ENCODE results near the gene DYNLRB2.
A peak's percentile ranks its signal among the peaks of the same experiment; 100 is the strongest.

The DYNLRB2 gene

DNA sequence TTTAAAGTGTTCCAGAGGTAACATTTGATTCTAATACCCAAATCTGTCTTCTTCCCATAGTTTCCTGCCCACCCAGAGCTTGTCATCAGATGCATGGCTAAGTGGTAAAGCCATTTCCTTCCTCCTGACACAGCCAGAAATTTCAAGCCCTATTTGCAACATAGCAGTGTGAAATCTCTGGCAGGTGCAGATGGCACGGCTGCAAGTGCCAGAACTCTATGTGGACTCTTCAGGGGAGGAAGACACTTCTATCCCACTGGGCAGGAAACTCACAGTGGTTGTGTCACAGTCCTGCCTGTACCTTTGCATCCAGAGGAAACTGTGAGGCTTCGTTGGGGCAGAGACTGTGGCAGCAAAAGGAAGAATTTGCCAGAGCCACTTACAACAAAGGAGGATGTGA lies 13.2 kb downstream of the DYNLRB2 start:
- no peak for DNase-seq

DNA sequence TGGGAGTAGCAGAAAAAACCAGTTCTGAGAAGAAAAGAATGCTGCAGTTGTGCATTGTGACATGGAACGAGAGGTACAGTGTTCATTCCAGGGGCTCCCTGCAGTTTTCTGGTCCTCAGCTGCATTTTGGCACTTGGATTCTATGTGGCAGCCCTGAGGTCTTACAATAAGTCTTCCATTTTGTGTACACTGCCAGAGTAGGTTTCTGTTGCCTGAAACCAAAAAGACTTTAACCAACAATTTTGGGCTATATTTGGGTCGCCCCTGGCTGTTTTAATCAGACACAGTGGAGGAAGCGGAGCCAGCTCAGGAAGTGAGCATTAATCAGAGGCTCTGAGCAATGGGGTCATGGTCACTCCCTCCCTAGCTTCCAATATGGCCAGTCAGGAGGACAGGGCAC lies 15.7 kb downstream of the DYNLRB2 start:
- DNase-seq: no peak

DNA sequence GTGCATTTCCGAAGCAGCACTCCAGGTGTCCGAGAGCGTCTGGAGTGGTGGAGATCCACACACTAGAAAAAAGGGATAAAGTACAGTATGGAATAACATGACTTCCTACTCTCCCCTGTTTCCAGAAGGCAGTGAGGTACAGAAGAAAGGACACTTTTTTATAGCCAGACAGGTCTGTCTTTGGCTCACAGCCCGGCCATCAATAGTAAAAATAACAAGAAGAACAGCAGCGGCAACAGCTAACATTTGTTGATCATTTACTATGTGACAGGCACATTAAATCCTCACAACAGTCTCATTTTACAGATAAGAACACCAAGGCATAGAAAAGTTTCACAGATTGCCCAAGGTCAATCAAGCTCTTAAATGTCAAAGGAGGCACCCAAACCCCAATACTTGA lies 16.2 kb downstream of the DYNLRB2 start:
- DNase-seq: no peak

DNA sequence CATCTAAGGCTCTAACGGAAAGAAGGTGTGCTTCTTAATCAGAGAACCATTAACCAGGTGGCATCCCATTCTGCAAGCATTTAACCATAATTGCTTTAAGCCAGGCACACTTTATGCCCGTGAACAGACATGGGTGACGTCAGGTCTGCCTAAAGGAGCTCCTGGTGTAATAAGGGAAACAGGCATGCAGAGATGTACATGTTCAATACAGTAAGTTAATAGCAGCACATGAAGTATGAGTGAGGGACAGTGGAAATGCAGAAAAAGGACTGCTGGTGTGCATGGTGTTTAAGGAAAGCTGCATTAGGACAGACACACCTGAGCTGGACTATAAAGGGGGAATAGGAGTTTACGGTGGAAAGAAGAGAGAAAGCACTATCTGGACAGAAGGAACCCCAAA lies 18.6 kb downstream of the DYNLRB2 start:
- DNase-seq: no peak

DNA sequence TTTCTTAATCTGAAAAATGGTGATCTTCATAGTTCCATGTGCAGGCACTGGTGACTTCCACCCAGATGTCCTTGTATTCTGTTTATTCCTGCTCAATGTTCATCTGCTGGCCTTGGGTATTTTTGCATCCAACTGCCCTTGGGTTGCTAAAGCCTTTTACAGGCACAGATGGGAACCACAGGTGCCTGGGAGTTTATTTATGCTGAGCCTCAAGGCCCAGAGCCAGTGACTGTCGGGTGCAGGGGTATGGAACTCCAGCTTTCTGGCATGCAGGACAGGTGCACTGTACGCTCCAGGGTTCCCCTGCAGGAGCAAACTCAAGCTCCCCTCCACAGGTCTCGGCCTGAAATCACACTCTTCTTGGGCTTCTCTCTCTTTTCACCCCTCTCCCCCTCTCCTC lies 22.3 kb downstream of the DYNLRB2 start:
- DNase-seq: no peak

GRCh38 chr16:80564394-80564793 lies 23.6 kb downstream of the DYNLRB2 start:
- peak; percentile 32 for DNase-seq

DNA sequence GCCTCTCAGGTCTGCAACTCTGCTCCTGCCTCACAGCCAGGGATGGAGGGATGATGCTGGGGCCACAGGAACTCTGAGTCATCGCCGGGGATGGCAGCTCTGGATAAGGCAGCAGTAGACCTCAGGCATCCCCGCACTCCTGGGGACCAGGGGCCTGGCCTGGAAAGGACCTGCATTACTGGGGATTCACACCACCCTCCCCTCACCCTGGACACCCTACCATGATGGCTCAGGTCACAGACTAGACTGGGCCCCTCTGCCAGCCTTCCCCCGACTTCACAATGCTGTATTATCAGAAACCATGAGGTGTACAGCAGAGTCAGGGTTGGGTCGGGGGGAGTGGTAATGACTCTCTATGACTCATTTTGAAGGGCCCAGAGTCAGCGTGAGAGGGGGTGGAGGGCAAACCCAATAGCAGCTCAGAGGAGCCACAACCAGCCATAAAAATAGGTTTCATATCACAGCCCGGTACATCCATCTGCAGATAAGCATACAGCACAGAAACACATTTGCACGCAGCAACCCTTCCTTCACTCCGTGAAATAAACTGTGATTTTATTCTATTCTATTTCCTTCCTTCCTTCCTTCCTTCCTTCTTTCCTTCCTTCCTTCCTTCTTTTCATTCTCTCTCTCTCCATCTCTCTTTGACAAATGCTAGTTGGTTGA lies 28.8 kb downstream of the DYNLRB2 start:
- peak; percentile 69 for DNase-seq

DNA sequence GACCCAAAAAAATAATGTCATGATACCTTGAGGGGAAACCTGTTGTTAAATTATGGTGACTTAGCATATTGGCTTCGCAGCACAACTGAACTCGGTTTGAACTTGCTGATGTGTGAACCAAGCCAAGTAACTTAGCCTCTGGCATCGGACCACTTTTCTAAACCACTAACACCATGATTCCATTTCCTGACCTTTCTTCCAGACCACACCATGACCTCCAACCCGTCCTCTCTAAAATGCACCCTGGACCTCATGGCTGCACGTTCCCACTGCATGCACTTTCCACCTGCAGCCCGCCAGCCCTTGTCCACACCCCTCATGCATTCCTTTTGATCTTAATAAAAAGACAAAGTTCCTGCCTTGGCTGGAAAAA lies 29.3 kb downstream of the DYNLRB2 start:
- DNase-seq: no peak

GRCh38 chr16:80573700-80574120 lies 32.9 kb downstream of the DYNLRB2 start:
- no peak for DNase-seq

DNA sequence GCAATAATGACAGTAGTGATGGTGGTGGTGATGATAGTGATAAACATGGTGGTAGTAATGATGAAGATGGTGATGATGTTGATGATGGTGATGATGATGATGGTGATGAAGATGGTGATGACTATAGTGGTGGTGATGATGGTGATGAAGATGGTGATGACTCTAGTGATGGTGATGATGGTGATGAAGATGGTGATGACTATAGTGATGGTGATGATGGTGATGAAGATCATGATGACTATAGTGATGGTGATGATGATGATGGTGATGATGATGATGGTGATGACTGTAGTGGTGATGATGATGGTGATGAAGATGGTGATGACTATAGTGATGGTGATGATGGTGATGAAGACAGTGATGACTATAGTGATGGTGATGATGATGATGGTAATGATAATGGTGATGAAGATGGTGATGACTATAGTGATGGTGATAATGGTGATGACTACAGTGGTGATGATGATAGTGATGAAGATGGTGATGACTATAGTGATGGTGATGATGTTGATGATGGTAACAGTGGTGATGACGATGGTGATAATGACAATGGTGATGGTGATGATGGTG lies 35.6 kb downstream of the DYNLRB2 start:
- no peak for DNase-seq

GRCh38 chr16:80577485-80578280 lies 36.9 kb downstream of the DYNLRB2 start:
- no peak for DNase-seq

DNA sequence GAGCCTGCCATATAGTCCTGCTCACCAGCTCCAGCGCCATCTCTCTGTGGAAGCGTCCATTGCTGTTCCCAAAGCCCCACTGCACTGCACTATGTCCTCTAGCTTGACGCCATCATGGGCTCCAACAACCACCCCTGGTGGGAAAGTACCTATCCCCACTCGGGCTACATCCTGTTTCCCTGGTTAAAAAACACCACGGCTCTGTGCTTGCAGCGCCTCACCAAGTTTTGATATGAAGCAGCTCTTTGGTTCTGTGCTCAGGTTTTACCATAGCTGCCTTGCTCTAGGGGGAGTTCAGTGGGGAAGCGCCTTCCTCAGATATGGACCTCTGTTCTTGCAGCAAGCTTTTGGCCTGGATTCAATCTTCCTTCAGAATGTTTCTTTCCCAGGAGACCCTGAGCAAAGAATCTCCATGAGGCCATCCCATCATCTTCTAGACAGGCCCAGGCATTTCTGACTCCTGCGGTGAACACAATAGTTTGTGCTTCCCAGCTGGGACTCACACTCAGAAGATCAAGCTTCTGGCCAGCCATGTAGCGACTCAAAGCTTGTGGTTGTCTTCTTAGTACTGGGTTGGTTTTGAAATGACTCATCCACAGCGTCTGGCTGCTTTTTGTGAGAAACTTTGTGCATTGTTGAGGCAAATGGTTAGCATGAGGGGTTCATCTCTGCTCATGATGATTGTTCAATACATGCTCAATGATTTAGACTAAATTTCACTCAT lies 39.5 kb downstream of the DYNLRB2 start:
- DNase-seq: peak; percentile 68

DNA sequence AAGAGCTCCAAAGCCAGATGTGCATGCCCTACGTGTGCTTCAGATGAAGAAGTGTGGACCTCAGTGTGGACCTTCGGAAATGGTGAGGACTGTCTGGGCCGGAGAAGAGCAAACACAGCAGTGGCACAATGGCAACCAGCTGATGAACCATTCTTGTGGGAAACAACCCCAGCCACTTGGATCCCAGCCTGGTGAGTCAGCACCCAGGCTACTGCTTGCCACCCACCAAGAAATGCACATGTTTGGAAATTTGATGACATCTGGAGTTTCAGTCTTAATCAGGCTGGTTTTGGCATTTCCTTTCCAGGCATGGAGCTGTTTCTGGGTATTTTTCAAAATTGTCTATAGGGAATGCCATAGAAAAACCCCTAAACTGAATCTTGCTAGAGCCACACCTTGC lies 42.7 kb downstream of the DYNLRB2 start:
- no peak for DNase-seq

DNA sequence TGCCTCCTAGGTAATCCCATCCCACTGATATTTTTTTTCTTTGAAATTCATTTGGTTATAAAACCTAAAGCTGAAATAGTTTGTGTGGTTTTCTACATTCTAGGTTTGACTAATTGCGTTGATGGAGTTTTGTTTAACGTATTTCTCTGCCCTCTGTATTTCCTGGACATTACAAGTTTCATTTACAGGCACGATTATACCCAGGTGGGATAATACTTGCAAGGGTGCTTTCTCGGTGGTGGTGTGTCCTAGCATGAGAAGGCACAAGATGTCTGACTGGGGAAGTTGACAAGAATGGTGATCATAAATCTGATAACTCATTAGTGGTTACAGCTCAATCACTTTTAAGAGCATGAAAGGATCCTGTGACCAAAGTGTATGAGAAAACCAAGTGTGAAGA lies 45.0 kb downstream of the DYNLRB2 start:
- DNase-seq: no peak

- DNase-seq: no peak
Observed at GRCh38 chr16:80586476-80586875, 45.7 kb downstream of the DYNLRB2 start.

GRCh38 chr16:80587071-80587470 lies 46.3 kb downstream of the DYNLRB2 start:
- DNase-seq: no peak

DNA sequence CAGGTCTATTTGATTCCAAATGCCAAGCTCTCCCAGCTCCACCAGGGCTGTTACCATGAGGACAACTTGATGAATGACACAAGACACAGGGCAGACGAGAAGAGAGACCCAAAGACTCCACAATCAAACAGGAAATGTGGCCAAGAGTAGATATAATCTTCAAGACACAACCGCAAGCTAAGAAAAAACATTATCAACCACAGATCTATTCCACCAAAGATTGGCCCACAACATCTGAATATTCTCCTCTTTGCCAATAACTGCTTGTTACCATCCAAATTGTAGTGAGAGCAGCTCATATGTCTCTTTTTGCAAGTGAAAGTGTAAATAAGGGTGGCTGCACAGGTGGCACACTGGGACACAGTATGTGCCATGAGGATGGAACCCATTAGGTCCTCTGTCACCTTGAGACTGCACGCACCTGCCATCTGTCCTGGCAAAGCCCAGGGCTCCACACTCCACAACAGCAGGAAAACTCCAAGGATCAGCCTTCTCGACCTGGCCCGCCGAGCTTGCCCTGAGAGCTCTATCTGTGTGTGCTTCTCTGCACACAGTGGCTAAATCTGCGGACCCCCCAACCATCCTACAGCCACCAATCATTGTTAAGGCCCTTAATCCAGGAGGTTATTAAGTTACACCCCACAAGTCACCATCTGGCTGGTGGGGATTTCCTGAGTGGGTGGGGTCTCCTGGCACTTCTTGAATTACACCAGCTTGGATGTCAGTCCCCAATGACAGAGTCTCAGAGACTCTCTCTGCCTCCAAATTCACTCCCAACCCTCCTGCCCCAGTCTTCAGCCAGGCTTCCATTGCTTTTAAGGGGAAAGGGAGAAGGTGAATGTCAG lies 50.5 kb downstream of the DYNLRB2 start:
- peak; percentile 40 for DNase-seq

GRCh38 chr16:80592273-80592672 lies 51.5 kb downstream of the DYNLRB2 start:
- no peak for DNase-seq

GRCh38 chr16:80594756-80595155 lies 54.0 kb downstream of the DYNLRB2 start:
- no peak for DNase-seq

GRCh38 chr16:80596507-80597207 lies 55.9 kb downstream of the DYNLRB2 start:
- DNase-seq: no peak

- DNase-seq: no peak
Observed at GRCh38 chr16:80599466-80599865, 58.7 kb downstream of the DYNLRB2 start.

All from CD4-positive, alpha-beta T cell treated with Interleukin-17A for 4 hours (primary cell).